K562 (cell line): Measurements from ENCODE around the gene ENG. TPM values are rescaled to one million over a fixed set of nuclear protein-coding genes. Genes with fewer than 3 reads are reported as not detected.

ENCODE experiments used
- ZNF318 ChIP-seq, 2 experiments: fragments of 450-650 bp; IDR thresholded peaks; 2 replicates each; pipeline ENCODE4 v1.6.1; 2016; ENCODE audit warnings: mild to moderate bottlenecking in 2 of 2, borderline replicate concordance in 1 of 2, low read depth in 1 of 2, moderate library complexity in 1 of 2
- polyA plus RNA-seq, 8 experiments: library from polyadenylated mRNA; depleted of rRNA in 4 of 8; stranded (reverse) in 5 of 8; unstranded in 3 of 8; fragments of >200 nt; fragmentation: Nextera tagmentation in 2 of 8; fragmentation: Illumina TruSeq in 1 of 8; extraction: Ambion mirVana in 2 of 8; extraction: Trizol in 1 of 8; gene quantifications; 2 replicates each; pipeline versions ENCODE4 v1.2.1 to v1.2.3, GENCODE V29; 2011 to 2014; ENCODE audit warnings: inconsistent platforms in 1 of 8, missing spikeins in 1 of 8
- total RNA-seq, 7 experiments: library from RNA; depleted of rRNA in 6 of 7; stranded (reverse); fragments of >200 nt in 6 of 7; fragmentation: Illumina TruSeq in 2 of 7; extraction: Trizol in 2 of 7; gene quantifications; 2 replicates each; pipeline versions ENCODE4 v1.2.1 to v1.2.3, GENCODE V29; 2011 to 2021; ENCODE audit warnings: low replicate concordance in 1 of 7

The ENG gene
- total and polyA plus RNA-seq, 9 of the 15 experiments (the other 6 are each of a cell fraction or from before 2014, with no cell fraction given): 0.04 to 0.40 (median 0.14) TPM; not detected in 1

- no peak for TF ChIP-seq ZNF318 (IDR thresholded peaks at IDR 0.05; ENCODE audit: borderline replicate concordance in 1 of 2, low read depth in 1 of 2)
Measured at GRCh38 chr9:127815512-127816361, 38.7 kb downstream of the ENG start (continued).
